NCI-H1092 (cell line): Measurements from ENCODE around the gene GPT2.

Source experiments
- DNase-seq: peaks from one replicate; lab custom pipeline; 2025; lab: John Stamatoyannopoulos, UW

The GPT2 gene

GRCh38 chr16:46896314-46896968 lies 12.3 kb downstream of the GPT2 start:
- DNase-seq: no peak

GRCh38 chr16:46897471-46897870 lies 13.3 kb downstream of the GPT2 start:
- DNase-seq: no peak

GRCh38 chr16:46898006-46898405 lies 13.8 kb downstream of the GPT2 start:
- no peak for DNase-seq

- DNase-seq: no peak
Observed at GRCh38 chr16:46899443-46900143, 15.4 kb downstream of the GPT2 start.

GRCh38 chr16:46900455-46901235 lies 16.5 kb downstream of the GPT2 start:
- no peak for DNase-seq

- DNase-seq: no peak
Observed at GRCh38 chr16:46901709-46902108, 17.5 kb downstream of the GPT2 start.

- DNase-seq: no peak
Observed at GRCh38 chr16:46903255-46903905, 19.2 kb downstream of the GPT2 start.

GRCh38 chr16:46904471-46904870 lies 20.3 kb downstream of the GPT2 start:
- DNase-seq: no peak

GRCh38 chr16:46906360-46907060 lies 22.3 kb downstream of the GPT2 start:
- no peak for DNase-seq

- no peak for DNase-seq
Observed at GRCh38 chr16:46907061-46907774, 23.1 kb downstream of the GPT2 start.

- peak; percentile 55 for DNase-seq
Observed at GRCh38 chr16:46908540-46909372, 24.6 kb downstream of the GPT2 start.

- no peak for DNase-seq
Observed at GRCh38 chr16:46911038-46911437, 26.9 kb downstream of the GPT2 start.

GRCh38 chr16:46911650-46912049 lies 27.5 kb downstream of the GPT2 start:
- no peak for DNase-seq

- DNase-seq: no peak
Observed at GRCh38 chr16:46914556-46915201, 30.5 kb downstream of the GPT2 start.

GRCh38 chr16:46915483-46916025 lies 31.4 kb downstream of the GPT2 start:
- no peak for DNase-seq

- no peak for DNase-seq
Observed at GRCh38 chr16:46916980-46917379, 32.8 kb downstream of the GPT2 start.

- no peak for DNase-seq
Observed at GRCh38 chr16:46918400-46918799, 34.2 kb downstream of the GPT2 start.

GRCh38 chr16:46918905-46919792 lies 35.0 kb downstream of the GPT2 start:
- DNase-seq: no peak
